Measurements from ENCODE around the gene DOCK6.

The DOCK6 gene

GRCh38 chr19:11159598-11160439 lies 102.5 kb downstream of the DOCK6 start:
- TF ChIP-seq, protein P1, sequence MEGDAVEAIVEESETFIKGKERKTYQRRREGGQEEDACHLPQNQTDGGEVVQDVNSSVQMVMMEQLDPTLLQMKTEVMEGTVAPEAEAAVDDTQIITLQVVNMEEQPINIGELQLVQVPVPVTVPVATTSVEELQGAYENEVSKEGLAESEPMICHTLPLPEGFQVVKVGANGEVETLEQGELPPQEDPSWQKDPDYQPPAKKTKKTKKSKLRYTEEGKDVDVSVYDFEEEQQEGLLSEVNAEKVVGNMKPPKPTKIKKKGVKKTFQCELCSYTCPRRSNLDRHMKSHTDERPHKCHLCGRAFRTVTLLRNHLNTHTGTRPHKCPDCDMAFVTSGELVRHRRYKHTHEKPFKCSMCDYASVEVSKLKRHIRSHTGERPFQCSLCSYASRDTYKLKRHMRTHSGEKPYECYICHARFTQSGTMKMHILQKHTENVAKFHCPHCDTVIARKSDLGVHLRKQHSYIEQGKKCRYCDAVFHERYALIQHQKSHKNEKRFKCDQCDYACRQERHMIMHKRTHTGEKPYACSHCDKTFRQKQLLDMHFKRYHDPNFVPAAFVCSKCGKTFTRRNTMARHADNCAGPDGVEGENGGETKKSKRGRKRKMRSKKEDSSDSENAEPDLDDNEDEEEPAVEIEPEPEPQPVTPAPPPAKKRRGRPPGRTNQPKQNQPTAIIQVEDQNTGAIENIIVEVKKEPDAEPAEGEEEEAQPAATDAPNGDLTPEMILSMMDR (IDR thresholded peaks at IDR 0.05; ENCODE audit: low read length, missing control alignments), result no peak
- peak; percentile 78 for DNase-seq (ENCODE audit: low read depth)
- H3K4me3 ChIP-seq (replicated peaks; ENCODE audit: low read depth, low read length), result no peak overlapping the region

DNA sequence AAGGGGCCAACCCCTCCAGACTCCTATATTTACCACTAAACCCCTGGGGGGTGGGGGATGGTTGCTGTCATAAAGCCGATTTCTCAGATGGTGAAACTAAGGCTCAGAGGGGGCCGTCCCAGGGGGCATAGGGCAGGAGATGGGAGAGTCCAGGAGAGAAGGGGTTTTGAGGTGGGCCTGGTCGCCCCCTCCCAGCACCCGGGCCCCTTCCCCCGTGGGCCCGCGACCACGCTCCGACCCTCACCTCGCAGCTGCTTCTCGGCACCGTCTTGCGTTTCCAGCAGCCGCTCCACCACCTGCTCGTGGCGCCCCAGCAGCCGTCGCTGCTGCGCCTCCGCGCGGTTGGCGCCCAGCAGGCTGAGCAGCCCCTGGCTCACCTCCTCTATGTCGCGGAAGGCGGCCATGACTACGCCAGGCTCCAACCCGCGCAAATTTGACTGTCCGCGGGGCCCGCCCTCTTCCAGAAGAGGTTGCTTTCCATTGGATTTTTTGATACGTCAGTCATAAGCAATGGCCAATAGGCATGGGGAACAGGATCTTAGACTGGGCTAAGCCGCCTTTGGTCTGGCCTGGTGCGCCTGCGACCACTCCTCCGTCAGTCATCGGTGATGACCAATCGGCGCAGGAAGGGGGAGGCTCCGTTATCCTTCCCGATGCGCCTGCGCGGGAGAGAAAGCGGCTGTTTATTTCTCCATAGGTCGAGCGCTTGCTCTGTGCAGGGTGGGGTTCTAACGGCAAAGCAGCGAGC lies 106.8 kb downstream of the DOCK6 start, which contains the start of gene SPC24:
TSS of gene SPC24 (minus strand) at position 410 of the 748 bp plus-strand sequence. CDS start at position 404, 6 bp downstream.
- DNase-seq (ENCODE audit: low read depth), result peak; percentile 99
- TF ChIP-seq, protein P1 (IDR thresholded peaks at IDR 0.05; ENCODE audit: low read length, missing control alignments), result no peak
- H3K4me3 ChIP-seq (replicated peaks; ENCODE audit: low read depth, low read length), result peak within 1 kb of the TSS; percentile 88

DNA sequence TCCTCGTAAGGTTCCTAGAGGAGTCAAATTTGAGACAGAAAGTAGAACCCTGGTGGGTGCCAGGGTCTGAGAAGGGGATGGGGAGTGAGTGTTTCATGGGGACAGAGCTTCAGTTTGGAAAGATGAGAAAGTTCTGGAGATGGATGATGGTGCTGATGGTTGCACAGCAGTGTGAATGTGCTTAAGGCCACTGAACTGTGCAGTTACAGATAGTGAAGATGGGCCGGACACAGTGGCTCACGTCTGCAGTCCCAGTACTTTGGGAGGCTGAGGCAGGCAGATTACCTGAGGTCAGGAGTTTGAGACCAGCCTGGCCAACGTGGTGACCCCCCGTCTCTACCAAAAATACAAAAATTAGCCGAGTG lies 107.7 kb downstream of the DOCK6 start:
- H3K4me3 ChIP-seq (replicated peaks; ENCODE audit: low read depth, low read length), result peak overlapping the region; percentile 88
- no peak for DNase-seq (ENCODE audit: low read depth)
- TF ChIP-seq, protein P1 (IDR thresholded peaks at IDR 0.05; ENCODE audit: low read length, missing control alignments), result no peak

DNA sequence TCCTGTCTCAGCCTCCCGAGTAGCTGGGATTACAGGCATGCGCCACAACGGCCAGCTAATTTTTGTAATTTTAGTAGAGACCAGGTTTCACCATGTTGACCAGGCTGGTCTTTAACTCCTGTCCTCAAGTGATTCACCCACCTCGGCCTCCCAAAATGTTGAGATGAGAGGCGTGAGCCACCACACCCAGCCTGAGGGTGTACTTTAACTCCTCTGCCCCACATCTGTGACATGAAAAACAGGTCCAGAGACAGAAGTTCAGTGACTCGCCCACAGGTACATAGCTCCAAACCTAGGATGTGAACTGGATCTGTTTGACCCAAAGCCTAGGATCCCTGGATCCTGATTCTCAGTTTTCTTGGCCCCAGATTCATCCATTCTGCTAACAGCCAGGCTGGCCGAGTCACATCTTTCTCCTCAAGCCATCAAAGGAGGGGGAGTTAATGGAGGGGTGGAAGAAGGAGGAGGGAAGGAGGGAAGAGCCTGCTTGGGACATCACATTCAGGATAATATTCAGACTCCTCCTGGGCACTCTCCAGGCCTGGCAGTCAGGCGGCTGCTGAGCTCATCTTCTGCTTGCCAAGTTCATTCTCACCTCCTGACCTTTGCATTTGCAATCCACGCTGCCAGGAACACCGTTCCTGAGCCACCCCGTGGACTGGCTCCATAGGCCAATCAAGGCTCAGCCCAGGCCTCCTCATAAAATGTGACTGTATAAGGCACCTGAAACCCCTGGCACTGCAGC lies 109.8 kb downstream of the DOCK6 start:
- H3K4me3 ChIP-seq (replicated peaks; ENCODE audit: low read depth, low read length), result no peak overlapping the region
- DNase-seq (ENCODE audit: low read depth), result peak; percentile 90
- TF ChIP-seq, protein P1 (IDR thresholded peaks at IDR 0.05; ENCODE audit: low read length, missing control alignments), result no peak

DNA sequence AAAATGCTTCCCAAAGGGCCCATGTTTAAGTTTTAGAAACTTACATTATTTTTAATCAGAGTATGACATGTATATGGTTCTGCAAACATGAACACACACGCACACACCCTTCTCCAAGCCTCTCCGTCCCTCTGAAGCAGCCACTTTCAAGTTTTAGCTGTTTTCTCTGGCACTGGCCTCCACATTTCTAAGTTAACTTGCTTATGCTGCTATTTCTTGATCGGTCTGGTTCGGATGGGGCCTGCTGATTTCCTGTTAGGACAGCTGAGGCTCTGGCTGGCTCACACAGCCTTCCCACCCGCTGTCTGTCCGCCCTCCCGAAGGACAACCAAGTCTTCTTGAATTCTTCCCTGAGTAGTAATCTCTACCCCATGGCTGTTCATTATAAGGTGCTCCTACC lies 111.1 kb downstream of the DOCK6 start:
- TF ChIP-seq, protein P1 (IDR thresholded peaks at IDR 0.05; ENCODE audit: low read length, missing control alignments), result no peak
- H3K4me3 ChIP-seq (replicated peaks; ENCODE audit: low read depth, low read length), result no peak overlapping the region
- DNase-seq (ENCODE audit: low read depth), result no peak
